ENCODE results near the gene COL18A1. TPM values are rescaled to one million over a fixed set of nuclear protein-coding genes. Genes with fewer than 3 reads are reported as not detected.
"Not testable (repeated sequence)": the region's sequence is repeated elsewhere in the genome, so short reads cannot be mapped to it uniquely, and the experiment has no call there.

Gene COL18A1
- total RNA-seq, 1 experiment from 2014 or later, result 8.4 TPM

DNA sequence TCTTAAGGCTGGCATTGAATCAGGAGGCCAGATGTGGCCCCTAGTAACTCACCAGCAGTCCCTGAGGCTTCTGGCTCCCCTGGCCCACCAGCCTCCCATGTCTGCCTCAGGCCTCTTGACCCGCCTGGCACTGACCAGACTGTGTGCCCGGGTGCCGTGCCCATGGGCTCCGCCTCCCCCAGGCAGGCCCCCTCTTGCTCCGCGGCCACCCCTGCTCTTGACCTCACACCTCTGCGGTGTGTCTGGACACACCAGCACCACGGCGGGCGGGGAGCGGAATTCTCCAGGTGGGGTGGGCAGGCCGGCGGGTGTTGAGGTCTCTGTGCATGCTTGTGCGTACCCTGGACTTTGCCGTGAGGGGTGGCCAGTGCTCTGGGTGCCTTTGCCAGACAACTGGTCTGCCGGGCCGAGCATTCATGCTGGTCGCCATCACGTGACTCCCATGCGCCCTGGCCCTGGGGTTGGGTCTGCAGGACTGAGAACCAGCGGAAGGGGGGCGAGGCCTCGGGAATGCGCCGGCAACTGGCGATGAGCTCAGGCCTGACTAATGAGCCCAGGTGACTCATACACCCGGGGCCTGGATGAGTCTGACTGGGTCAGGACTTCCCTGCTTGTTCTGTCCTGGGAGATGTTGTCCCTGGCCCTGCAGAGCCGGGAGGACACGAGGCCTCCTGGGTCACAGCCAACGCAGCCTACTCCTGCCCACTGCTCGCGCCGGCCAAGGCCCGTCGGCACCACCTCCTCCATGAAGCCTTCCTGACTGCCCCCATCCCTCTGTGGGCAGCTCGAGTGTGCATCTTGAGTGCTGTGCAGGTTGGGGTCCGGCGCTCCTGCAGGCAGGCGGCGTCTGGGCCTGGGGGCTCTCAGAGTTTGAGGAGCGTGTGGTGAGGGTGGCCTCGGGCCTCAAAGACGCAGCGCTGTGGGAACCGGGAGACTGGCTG is 22.6 kb downstream of the COL18A1 start:
- peak; percentile 92 for DNase-seq (ENCODE audit: low spot score)

- DNase-seq (ENCODE audit: low spot score), result no peak
Measured at GRCh38 chr21:45428534-45428933, 23.6 kb downstream of the COL18A1 start.

DNA sequence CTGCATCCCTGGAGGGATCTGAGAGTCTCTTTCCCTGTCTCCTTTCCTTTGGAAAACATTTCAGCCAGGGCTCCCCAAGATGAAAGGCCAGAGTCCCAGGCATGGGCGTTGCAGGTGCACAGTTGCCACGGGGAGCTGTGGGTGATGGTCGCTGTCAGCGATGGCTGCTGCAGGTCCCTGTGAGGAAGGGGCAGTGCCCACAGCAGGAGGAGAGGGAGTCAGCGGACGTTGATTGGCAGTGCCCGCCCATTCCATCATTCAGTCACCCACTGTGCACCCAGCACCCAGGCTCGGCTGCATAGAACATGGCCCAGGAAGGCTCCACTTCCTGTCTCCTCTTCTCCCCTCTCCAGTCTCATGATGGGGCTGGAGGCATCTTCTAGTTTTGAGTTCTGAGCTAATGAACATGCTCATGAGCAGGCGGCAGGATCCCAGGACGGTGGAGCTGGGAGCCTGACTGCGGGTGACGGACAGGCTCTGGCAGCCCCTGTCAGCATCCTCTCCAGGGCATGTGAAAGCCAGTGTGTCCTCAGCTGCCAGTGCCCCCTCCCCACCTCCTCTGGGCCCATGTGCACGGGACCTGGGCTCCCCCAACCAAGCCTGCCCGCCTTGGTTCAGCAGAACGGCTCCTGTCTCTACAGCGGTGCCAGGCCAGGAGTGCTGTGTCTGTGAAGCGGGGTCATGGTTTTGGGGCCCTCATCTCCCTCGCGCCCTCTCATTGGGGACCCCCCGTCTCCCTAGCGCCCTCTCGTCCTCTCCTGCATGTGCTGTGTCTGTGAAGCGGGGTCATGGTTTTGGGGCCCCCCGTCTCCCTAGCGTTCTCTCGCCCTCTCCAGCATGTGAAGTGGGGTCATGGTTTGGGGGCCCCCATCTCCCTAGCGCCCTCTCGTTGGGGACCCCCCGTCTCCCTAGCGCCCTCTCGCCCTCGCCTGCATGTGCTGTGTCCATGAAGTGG is 24.5 kb downstream of the COL18A1 start:
- DNase-seq (ENCODE audit: low spot score), result no peak

GRCh38 chr21:45430521-45431501 is 25.8 kb downstream of the COL18A1 start:
- no peak for DNase-seq (ENCODE audit: low spot score)

GRCh38 chr21:45431781-45432572 is 27.0 kb downstream of the COL18A1 start:
- no peak for DNase-seq (ENCODE audit: low spot score)

DNA sequence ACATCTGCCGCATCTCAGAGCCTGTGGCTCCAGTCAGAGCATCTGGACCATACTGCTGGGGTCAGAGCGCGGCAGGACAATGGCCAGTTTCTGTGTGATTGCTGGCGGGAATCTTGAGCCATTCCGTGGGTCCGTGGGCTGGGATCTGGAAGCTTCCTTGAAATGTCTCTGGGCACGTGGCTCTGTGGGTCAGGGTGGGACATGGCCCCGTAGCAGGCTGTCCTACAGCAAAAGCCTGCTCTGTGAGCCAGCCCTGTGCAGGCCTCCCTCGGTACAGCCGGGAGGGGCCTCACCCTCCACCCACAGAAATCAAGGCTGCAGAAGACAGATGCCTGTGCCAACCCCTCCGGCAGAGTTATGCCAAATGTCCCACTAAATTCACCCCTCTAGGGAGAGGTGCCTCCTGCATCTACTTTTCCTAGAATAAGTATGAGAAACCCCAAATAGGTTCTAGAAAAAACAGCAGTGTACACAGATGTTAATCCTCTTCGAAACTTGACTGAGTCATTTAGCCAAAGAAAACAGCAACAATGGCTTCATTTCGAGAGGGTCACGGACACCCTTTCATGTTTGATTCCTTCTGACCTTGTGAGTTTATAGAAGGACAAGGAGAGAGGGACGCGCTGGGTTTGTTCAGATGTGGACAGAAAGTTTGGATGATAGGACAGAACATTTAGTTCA is 27.8 kb downstream of the COL18A1 start:
- DNase-seq (ENCODE audit: low spot score), result no peak

- DNase-seq (ENCODE audit: low spot score), result no peak
Measured at GRCh38 chr21:45433301-45433700, 28.3 kb downstream of the COL18A1 start.

- DNase-seq (ENCODE audit: low spot score), result no peak
Measured at GRCh38 chr21:45433911-45434644, 29.1 kb downstream of the COL18A1 start.

DNA sequence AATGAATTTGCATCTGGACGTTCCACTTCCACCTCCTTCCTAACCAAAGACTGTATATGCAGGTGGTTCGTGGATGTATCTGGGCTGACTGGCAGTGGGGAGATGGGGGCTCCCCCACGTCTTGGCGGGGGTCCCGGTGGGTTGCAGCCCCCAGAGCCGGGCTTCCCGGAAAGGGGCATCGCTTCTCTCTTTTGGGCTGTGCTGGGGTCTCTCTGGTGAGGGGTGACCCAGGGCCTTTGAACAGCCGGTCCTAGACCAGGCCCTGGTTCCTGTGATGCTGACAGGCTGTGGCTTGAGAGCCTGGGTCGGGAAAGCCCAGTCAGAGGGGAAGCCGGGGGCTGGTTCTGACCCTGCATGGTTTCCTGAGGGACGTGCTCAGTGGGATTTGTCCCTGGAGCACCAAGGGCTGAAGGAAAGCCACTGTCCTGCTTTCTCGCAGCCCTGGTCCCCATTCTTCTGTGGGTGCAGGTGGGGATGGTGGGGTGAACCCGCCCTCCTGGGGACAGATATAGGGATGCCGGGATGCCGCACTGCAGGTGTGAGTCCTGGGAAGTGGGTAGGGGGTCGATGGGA is 29.8 kb downstream of the COL18A1 start:
- no peak for DNase-seq (ENCODE audit: low spot score)

DNA sequence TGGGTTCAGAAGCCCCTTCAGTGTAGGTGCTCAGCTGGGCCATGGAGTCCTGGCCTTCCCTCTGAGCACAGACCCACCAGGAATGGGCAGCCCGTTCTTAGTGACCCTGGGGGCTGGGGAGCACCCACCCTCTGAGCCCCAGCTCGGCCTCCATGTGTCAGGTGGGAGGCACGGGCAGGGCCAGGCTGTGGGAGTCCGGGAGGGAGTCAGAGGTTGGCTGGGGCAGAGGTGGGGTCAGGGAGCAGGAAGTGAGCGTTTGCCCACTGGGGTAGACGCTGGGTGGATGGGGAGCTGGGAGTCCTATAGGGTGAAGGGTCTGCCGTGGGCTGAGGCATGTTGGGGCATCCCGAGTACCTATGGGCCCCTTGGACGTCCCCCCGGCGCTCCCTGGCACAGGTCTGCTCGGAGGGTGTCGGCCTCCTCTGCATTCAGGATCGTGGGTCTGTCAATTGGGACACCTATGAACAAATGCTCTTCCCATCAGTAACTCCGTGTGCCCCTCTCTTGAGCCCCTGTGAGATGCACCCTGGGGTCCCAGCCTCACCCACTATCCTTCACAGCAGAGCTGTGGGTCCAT is 30.5 kb downstream of the COL18A1 start:
- no peak for DNase-seq (ENCODE audit: low spot score)

DNA sequence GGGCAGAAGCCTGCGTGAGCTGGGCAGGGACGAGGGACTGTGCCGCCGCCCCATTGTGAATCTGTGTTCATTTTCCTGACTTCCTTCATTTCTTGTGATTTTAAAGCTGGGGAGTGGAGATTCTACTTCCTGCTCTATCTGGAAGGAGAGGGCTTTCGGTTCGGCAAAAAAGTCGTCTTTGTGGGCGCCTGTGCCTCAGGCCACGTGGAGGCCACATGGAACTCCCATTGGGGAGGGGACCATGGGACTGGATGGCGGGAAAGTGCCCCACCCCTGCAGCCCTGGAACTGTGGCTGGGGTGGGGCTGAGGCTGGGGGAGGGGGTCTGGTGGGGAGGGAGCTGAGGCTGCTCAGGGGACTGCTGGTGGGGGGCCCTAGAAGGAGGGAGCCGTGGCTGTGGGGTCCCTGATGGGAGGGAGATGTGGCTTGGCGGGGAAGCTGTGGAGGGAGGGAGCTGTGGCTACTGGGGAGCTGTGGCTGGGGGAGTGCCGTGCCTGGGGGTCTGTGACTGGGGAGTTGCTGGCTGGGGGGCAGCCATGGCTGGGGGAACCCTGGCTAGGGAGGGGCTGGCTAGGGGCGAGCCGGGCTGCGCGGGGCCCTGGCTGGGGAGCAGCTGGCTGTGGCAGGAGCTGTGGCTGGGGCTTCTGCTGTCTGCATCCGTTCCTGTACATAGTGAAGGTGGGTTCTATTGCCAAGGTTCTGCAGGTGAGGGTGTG is 31.5 kb downstream of the COL18A1 start:
- DNase-seq (ENCODE audit: low spot score), result no peak

DNA sequence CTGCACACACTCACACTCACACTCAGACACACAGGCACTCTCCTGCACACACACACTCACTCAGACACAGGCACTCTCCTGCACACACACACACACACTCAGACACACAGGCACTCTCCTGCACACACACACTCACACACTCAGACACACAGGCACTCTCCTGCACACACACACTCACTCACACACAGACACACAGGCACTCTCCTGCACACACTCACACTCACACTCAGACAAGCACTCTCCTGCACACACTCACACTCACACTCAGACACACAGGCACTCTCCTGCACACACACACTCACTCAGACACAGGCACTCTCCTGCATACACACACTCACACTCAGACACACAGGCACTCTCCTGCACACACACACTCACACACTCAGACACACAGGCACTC is 32.9 kb downstream of the COL18A1 start:
- not testable (repeated sequence) for DNase-seq (ENCODE audit: low spot score)

DNA sequence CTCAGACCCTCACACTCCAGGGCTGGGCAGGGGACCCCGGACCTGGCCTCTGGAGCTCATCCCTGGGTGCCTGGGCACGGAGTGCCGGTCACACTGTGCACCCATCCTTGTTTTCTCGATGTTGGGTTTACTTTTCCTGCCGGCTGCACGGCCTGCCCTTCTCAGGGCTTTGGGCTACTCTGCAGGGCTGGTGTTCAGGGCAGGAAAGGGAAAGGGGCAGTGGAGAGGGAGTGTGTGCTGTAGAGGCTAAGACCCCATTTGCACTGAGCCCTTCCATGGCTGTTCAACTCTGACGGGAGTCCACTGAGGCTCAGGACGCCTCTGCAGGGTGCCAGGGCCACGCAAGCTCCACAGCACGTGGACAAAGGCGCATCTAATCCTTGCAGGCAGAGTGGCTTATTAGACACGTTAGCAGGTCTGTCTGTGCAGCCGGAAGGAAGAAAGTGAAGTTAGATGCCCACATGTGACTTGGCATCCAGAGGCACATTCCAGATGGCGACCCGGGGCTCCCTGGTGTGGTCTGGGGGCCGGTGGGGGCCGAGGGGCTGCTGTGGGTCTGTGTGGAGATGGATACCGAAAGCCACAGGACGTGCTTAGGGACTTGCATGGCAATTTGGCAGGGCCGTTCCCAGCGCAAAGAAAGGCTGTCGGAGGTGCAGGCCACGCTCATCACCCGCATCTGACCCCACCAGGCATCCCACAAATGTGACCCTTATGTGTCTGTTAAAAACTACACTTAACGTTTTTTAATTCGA is 33.6 kb downstream of the COL18A1 start:
- no peak for DNase-seq (ENCODE audit: low spot score)

DNA sequence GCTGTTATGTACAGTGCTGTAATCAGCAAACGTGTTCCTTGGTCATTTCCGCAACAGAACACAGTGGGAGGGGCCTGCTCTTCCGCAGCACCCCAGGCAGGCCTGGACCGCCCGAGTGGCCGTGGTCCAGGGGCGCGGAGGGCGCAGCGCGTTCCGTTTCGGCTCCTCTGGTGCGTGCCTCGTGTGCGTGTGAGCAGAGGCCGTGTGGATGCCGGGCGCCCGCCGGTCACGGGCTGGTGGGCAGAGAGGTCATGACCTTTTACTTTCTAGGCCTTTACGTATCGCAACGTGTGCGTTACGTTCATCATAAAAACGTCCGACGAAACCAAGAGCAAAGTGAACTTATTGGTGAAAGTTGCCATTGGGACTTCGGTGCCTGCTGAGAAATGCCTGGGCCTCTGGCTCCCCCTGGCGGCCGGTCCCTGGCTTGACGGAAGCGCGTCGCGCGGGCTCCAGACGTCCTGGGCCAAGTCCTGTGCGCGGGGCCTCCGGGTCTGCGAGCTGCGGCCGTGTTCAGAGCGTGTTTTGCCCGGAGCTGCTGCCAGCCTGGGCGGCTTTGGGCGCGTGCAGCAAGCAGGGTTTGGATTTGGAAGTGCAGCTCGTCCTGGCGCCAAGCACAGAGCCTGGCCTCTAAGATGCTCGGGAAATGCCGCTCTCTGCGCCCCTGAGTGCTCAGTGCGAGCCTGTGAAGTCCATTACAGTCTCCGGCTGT is 34.4 kb downstream of the COL18A1 start:
- peak; percentile 80 for DNase-seq (ENCODE audit: low spot score)

DNA sequence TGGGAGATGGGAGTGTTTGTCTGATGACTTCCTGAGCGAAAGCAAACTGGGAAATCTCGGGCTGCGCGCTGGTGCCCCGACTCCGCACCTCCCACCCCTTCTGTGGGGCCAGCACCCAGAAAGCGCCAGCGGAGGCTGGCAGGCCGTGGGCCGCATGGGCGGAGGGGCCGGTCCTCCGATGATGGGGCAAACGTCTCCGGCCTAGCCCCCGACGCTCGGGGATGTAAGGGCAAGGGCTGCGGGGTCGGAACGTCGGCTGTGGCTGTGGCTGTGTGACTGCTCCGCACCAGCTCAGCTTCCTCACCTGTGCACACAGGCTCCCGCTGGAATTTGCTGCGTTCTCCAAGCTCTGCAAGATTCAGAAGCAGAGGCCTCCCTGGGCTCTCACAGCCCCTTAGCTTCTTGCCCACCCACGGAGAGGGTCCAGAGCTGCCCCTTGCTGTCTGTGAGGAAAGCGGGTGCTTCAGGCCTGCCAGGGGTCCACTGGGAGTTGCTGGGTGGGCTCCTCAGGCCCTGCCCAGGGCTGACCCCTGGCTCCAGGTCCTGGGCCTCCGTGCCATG is 35.0 kb downstream of the COL18A1 start:
- DNase-seq (ENCODE audit: low spot score), result no peak

Data from H4 (cell line).